H1 (cell line): ENCODE results near the gene TSSK6. TPM values are rescaled to one million over a fixed set of nuclear protein-coding genes. Genes with fewer than 3 reads are reported as not detected.

ENCODE experiments used
- CHD1 ChIP-seq: IDR thresholded peaks from 2 replicates; pipeline ENCODE4 v1.6.1; 2012; ENCODE audit warnings: low read depth, low read length, improper control_type of control experiment
- JUND ChIP-seq: IDR thresholded peaks from 2 replicates; pipeline ENCODE4 v1.6.1; 2011; ENCODE audit warnings: mild to moderate bottlenecking, improper control_type of control experiment, low read length
- NANOG ChIP-seq: IDR thresholded peaks from 2 replicates; pipeline ENCODE4 v1.6.1; 2011; ENCODE audit warnings: low read length, low read depth, mild to moderate bottlenecking, inconsistent platforms; ENCODE audit not compliant: insufficient read depth, poor library complexity, severe bottlenecking
- NRF1 ChIP-seq: IDR thresholded peaks from 2 replicates; pipeline ENCODE4 v1.6.1; 2011; ENCODE audit warnings: mild to moderate bottlenecking, low read depth, low read length, improper control_type of control experiment
- RAD21 ChIP-seq, 2 experiments: IDR thresholded peaks in 1 of 2; conservative IDR thresholded peaks in 1 of 2; 2 replicates each; pipeline ENCODE4 v1.6.1; 2011; ENCODE audit warnings: low read depth in 2 of 2, low read length in 2 of 2, improper control_type of control experiment in 1 of 2, inconsistent platforms in 1 of 2, mild to moderate bottlenecking in 1 of 2, moderate library complexity in 1 of 2
- RFX5 ChIP-seq: IDR thresholded peaks from 2 replicates; pipeline ENCODE4 v1.6.1; 2011; ENCODE audit warnings: low read depth, low read length, improper control_type of control experiment, borderline replicate concordance
- RXRA ChIP-seq: IDR thresholded peaks from 2 replicates; pipeline ENCODE4 v1.6.1; 2011; ENCODE audit warnings: low read depth, mild to moderate bottlenecking, low read length, moderate library complexity; ENCODE audit not compliant: insufficient read depth
- SIN3A ChIP-seq, 2 experiments: IDR thresholded peaks in 1 of 2; conservative IDR thresholded peaks in 1 of 2; 2 replicates each; pipeline ENCODE4 v1.6.1; 2011 to 2012; ENCODE audit warnings: low read length in 2 of 2, improper control_type of control experiment in 1 of 2, low read depth in 1 of 2, mild to moderate bottlenecking in 1 of 2
- polyA plus RNA-seq, 7 experiments: library from polyadenylated mRNA; depleted of rRNA in 3 of 7; stranded (reverse) in 5 of 7; unstranded in 2 of 7; fragments of >200 nt in 5 of 7; fragments of 200-250 nt in 2 of 7; gene quantifications; 1 replicate in 5 of 7; 2 replicates in 1 of 7; 4 replicates in 1 of 7; pipeline versions ENCODE4 v1.2.1 to v1.2.3, GENCODE V29; 2011 to 2013; ENCODE audit warnings: missing spikeins in 2 of 7, mixed read lengths in 2 of 7
- total RNA-seq: library from RNA; stranded (reverse); fragmentation: NEBNext Ultra II Directional; extraction: Animal tissue kit (Norgen Biotek cat#: 25700); gene quantifications from 2 replicates; pipeline ENCODE4 v1.2.1, GENCODE V29; 2021

Gene TSSK6
- total and polyA plus RNA-seq, 2 of the 8 experiments (the other 6 are each of a cell fraction or from before 2014, with no cell fraction given): 3.6 to 7.8 TPM

- TF ChIP-seq CHD1: no peak
- no peak for TF ChIP-seq SIN3A (conservative IDR thresholded peaks at IDR 0.05 in 1 of 2, IDR thresholded peaks at IDR 0.05 in 1 of 2; ENCODE audit: low read depth in 1 of 2, low read length in 2 of 2)
- no peak for TF ChIP-seq NANOG
- TF ChIP-seq JUND: no peak
- no peak for TF ChIP-seq RXRA
- TF ChIP-seq NRF1: no peak
- TF ChIP-seq RFX5: no peak
- no peak for TF ChIP-seq RAD21 (IDR thresholded peaks at IDR 0.05 in 1 of 2, conservative IDR thresholded peaks at IDR 0.05 in 1 of 2; ENCODE audit: low read depth in 2 of 2, low read length in 2 of 2)
- TF ChIP-seq, all 59 proteins: peak for 0
Measured at GRCh38 chr19:19492026-19492610, 23.2 kb downstream of the TSSK6 start (continued).
